Thyroid gland (tissue), 4 donors: ENCODE measurements around the gene DNAJC30. TPM values are rescaled to one million over a fixed set of nuclear protein-coding genes. Genes with fewer than 3 reads are reported as not detected.

Experiments used
- DNase-seq, 2 donors: peaks; one replicate each; pipeline ENCODE4 v3.0.0-alpha.2; 2019
- H3K27ac ChIP-seq, 3 donors: fragments of 200-600 bp; sonication (generic); 1 replicate in 2 of 3; 2 replicates in 1 of 3; pipeline ENCODE4 v1.5.1; 2016 to 2019; ENCODE audit warnings: mild to moderate bottlenecking in 1 of 3, moderate library complexity in 1 of 3
- H3K27me3 ChIP-seq: fragments of 200-600 bp; sonication (generic); one replicate; pipeline ENCODE4 v1.5.1; 2019
- H3K36me3 ChIP-seq, 2 donors: fragments of 200-600 bp; sonication (generic); one replicate each; pipeline ENCODE4 v1.5.1; 2016 to 2019
- H3K4me1 ChIP-seq, 2 donors: fragments of 200-600 bp; sonication (generic); one replicate each; pipeline ENCODE4 v1.5.1; 2017 to 2019
- H3K4me3 ChIP-seq, 3 donors: fragments of 200-600 bp; sonication (generic); replicated peaks in 1 of 3; 1 replicate in 2 of 3; 2 replicates in 1 of 3; pipeline ENCODE4 v1.5.1; 2016; ENCODE audit warnings: mild to moderate bottlenecking in 1 of 3
- H3K9me3 ChIP-seq: fragments of 200-600 bp; sonication (generic); one replicate; pipeline ENCODE4 v1.5.1; 2017
- POLR2A ChIP-seq, 2 donors: fragments of 450-650 bp; IDR thresholded peaks; one replicate each; pipeline ENCODE4 v1.6.1; 2017; ENCODE audit warnings: antibody characterized with exemption in 2 of 2, mild to moderate bottlenecking in 2 of 2, moderate library complexity in 1 of 2
- WGBS, 2 donors: methylation state at CpG; one replicate each; pipeline ENCODE4 v1.1.5; 2017; 5-methylcytosine and 5-hydroxymethylcytosine counted together
- intact Hi-C: fragments of 100-400 bp; cut with DNase I; formaldehyde crosslinking; loops from one replicate; pipeline ENCODE4 v1.15.1; 2023
- total RNA-seq, 4 donors: library from RNA; depleted of rRNA; stranded (reverse); fragments of >200 nt; gene quantifications; one replicate each; pipeline ENCODE4 v1.2.3, GENCODE V29; 2016
- TF ChIP-seq, protein P1 (sequence below), 6 experiments: fragments of 200-600 bp in 3 of 6; fragments of 450-650 bp in 3 of 6; sonication (generic) in 3 of 6; IDR thresholded peaks; one replicate each; pipeline ENCODE4 v1.5.1; 2016 to 2019; ENCODE audit warnings: antibody characterized with exemption in 6 of 6, mild to moderate bottlenecking in 2 of 6, inconsistent platforms in 1 of 6, moderate library complexity in 1 of 6

DNAJC30 gene
- total RNA-seq, 4 donors from 2014 or later, result 9.0 to 19.1 (median 14.8) TPM

DNA sequence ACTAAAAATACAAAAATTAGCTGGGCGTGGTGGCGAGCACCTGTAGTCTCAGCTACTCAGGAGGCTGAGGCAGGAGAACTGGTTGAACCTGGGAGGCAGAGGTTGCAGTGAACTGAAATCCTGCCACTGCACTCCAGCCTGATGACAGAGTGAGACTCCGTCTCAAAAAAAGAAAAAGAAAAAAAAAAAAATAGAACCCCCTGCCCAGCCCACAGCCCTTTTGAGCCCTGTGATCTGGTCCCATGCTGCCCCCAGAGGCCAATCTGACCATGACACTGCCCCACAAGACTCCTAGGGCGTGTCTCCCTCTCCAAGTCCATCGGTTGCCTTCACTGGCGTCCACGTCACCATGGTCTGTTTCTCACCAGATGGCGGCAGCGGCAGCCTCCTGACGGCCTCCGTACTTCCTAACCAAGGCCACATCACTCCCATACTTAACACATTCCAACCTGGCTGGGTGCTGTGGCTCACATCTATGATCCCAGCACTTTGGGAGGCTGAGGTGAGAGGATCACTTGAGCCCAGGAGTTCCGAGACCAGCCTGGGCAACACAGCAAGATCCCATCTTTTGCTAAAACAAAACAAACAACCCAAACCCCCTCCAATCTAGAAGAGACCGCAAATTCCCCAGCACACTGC is 18.2 kb upstream of the DNAJC30 start:
- intact Hi-C loops, result no loop called here
- H3K36me3 ChIP-seq, result peaks cover 11 to 21% of the 10 kb centered on the region in 2 donors

DNA sequence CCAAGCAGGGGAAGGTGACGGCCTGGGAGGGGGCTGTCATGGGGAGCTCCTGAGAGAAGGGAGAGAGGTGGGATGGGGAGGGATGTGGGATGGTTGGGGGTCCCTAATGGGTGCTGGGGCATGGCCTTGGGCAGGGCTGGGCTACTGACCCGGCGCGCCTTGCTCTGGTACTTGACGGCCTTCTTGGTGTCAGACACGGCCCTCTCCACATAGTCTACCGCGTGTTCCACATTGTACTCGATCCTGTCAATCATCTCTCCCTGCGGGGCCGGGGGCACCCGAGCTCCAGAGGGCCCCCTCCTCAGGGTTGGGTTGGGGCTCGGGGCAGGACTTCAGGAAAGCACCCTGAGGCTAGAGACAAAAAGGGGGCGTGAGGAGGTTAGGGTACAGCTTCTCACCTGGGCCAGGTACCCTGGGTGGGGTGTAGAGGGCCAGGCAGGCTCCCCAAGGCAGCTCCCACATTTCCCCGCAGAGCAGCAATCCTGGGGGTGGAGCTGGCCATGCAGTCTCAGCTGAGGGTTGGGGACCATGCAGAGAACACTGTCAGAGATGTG is 17.4 kb upstream of the DNAJC30 start:
- H3K36me3 ChIP-seq, result peaks cover 11 to 25% of the 10 kb centered on the region in 2 donors
- WGBS, 2 donors, result 83 to 93% methylated on average over 6 to 13 of the region's 15 CpGs

More for the DNA sequence above, 18.2 kb upstream of the DNAJC30 start:
- Histone ChIP-seq H3K27ac (no peak overlapping the region), H3K4me1 (no peaks in the 10 kb centered on the region), H3K4me3 (no peak overlapping the region), H3K9me3 (no peaks in the 10 kb centered on the region), H3K27me3 (no peaks in the 10 kb centered on the region)
- no peak for TF ChIP-seq POLR2A (IDR thresholded peaks at IDR 0.05)
- TF ChIP-seq, protein P1, sequence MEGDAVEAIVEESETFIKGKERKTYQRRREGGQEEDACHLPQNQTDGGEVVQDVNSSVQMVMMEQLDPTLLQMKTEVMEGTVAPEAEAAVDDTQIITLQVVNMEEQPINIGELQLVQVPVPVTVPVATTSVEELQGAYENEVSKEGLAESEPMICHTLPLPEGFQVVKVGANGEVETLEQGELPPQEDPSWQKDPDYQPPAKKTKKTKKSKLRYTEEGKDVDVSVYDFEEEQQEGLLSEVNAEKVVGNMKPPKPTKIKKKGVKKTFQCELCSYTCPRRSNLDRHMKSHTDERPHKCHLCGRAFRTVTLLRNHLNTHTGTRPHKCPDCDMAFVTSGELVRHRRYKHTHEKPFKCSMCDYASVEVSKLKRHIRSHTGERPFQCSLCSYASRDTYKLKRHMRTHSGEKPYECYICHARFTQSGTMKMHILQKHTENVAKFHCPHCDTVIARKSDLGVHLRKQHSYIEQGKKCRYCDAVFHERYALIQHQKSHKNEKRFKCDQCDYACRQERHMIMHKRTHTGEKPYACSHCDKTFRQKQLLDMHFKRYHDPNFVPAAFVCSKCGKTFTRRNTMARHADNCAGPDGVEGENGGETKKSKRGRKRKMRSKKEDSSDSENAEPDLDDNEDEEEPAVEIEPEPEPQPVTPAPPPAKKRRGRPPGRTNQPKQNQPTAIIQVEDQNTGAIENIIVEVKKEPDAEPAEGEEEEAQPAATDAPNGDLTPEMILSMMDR (IDR thresholded peaks at IDR 0.05), result peak in 5 of 6 experiments; percentile 28 to 56 (median 47)
- DNase-seq, result peak; percentile 29 to 40
- WGBS, 2 donors, result 80 to 87% methylated on average over 13 of the region's 13 CpGs

DNA sequence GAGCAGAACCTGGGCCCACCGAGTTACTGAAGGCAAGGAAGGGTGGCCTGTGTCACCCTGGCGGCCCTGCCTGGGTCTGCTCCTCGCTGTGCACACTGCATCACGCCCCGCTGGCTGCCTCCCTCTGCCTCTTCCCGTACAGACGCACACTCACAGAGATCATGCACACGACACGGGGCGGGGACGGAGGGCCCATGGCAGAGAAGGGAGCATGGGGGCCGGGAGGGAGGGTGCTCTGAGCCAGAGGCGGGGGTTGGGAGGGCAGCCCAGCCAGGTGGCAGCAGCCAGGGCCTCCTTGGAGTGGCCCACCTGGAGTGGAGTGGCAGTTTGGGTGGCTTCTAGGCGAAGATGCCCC is 16.8 kb upstream of the DNAJC30 start:
- H3K36me3 ChIP-seq, result peaks cover 11 to 25% of the 10 kb centered on the region in 2 donors
- intact Hi-C loops, result no loop called here
- H3K27me3 ChIP-seq, result no peaks in the 10 kb centered on the region
- H3K27ac ChIP-seq, result no peak overlapping the region
- H3K9me3 ChIP-seq, result no peaks in the 10 kb centered on the region
- TF ChIP-seq, protein P1 (IDR thresholded peaks at IDR 0.05), result no peak
- TF ChIP-seq POLR2A (IDR thresholded peaks at IDR 0.05), result no peak
- WGBS, 2 donors, result 76 to 88% methylated on average over 12 to 14 of the region's 14 CpGs
- no peak for DNase-seq
- H3K4me3 ChIP-seq, result no peak overlapping the region
- H3K4me1 ChIP-seq, result no peaks in the 10 kb centered on the region

More for the DNA sequence above, 17.4 kb upstream of the DNAJC30 start:
- H3K9me3 ChIP-seq, result no peaks in the 10 kb centered on the region
- H3K4me3 ChIP-seq, result no peak overlapping the region
- intact Hi-C loops, result no loop called here
- H3K27me3 ChIP-seq, result no peaks in the 10 kb centered on the region
- DNase-seq, result no peak
- H3K4me1 ChIP-seq, result no peaks in the 10 kb centered on the region
- H3K27ac ChIP-seq, result no peak overlapping the region
- TF ChIP-seq, protein P1 (IDR thresholded peaks at IDR 0.05), result no peak
- TF ChIP-seq POLR2A (IDR thresholded peaks at IDR 0.05), result no peak

DNA sequence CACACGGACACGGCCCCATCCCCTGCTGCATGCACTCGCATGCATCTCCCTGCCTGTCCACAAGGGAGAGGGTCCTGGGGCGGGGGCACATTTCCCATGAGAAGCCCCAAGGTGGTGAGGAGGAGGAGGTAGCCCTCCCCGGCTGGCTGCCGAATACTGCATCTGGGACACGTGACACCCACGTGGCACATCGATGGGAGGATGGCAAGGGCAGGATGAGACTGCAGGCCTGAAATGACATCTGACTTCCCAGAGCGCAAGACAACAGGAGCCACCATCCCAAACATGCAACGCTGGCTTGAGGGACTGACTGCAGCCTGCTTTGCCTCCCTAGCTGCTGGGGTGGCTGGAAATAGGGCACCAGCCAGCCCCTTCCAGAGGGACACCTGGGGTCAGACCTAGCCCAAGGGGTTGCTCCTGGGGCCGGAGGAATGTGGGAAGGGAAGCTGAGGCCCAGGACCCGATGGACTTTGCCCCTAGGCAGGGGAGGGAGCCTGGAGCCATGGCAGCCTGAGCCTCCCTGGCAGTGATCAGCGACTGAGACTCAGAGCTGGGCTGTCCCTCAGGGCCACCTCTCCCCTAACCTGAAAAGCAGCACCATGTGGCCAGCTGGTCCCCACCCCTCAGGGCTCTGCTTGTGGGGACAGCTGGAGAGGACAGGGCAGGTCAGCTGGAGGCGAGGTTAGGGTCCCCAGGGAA is 16.3 kb upstream of the DNAJC30 start:
- TF ChIP-seq POLR2A (IDR thresholded peaks at IDR 0.05), result no peak
- TF ChIP-seq, protein P1 (IDR thresholded peaks at IDR 0.05), result no peak
- H3K27me3 ChIP-seq, result no peaks in the 10 kb centered on the region
- intact Hi-C loops, result no loop called here
- H3K4me1 ChIP-seq, result no peaks in the 10 kb centered on the region
- peaks cover 15 to 28% of the 10 kb centered on the region in 2 donors for H3K36me3 ChIP-seq
- H3K4me3 ChIP-seq, result no peak overlapping the region
- no peak for DNase-seq
- no peak overlapping the region for H3K27ac ChIP-seq
- H3K9me3 ChIP-seq, result no peaks in the 10 kb centered on the region
- WGBS, 2 donors, result 87 to 89% methylated on average over 13 to 14 of the region's 15 CpGs

DNA sequence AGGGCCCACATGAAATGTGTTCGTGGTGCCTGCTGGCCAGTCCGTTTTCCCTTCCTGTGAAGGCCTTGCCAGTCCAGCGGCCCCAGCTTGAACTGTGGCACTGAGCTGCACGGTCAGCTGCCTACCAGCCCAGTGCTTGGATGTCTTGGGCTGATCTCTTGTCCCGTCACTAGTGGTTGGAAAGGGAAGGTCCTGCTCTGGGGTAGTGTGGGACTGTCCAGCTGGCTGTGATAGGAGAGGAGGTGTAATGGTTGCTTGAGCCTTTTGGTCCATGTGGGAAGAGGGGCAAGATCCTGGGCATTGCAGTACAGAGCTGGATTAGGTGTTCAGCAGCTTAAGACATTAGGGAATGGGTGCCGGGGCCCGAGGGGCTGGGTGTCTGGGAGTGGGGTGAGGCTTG is 15.2 kb upstream of the DNAJC30 start:
- TF ChIP-seq, protein P1 (IDR thresholded peaks at IDR 0.05), result no peak
- no peak for TF ChIP-seq POLR2A (IDR thresholded peaks at IDR 0.05)
- no peaks in the 10 kb centered on the region for H3K27me3 ChIP-seq
- no peaks in the 10 kb centered on the region for H3K4me1 ChIP-seq
- H3K27ac ChIP-seq, result no peak overlapping the region
- DNase-seq, result no peak
- H3K36me3 ChIP-seq, result peaks cover 26 to 39% of the 10 kb centered on the region in 2 donors
- no peaks in the 10 kb centered on the region for H3K9me3 ChIP-seq
- H3K4me3 ChIP-seq, result no peak overlapping the region
- WGBS, 2 donors, result 87 to 95% methylated on average over 6 to 7 of the region's 7 CpGs
- intact Hi-C loops, result no loop called here
